ENCODE data around the gene CYP2R1. TPM values are rescaled to one million over a fixed set of nuclear protein-coding genes. Genes with fewer than 3 reads are reported as not detected.

The CYP2R1 gene
- total RNA-seq, 1 experiment from 2014 or later, result 18.3 TPM

Other genes with a start within 250 kb of the CYP2R1 start
- 6.7 TPM for gene PDE3B, start 248.4 kb downstream of the CYP2R1 start, total RNA-seq (2021; ENCODE audit: unreplicated experiment)
- not detected for gene CALCA, start 80.1 kb upstream of the CYP2R1 start, total RNA-seq (2021; ENCODE audit: unreplicated experiment)
- 0.22 TPM for gene CALCB, start 181.4 kb upstream of the CYP2R1 start, total RNA-seq (2021; ENCODE audit: unreplicated experiment)
- gene INSC, start 222.7 kb upstream of the CYP2R1 start, total RNA-seq (2021; ENCODE audit: unreplicated experiment), result 0.17 TPM

All from HCT116 (cell line).